HepG2 (cell line): Measurements from ENCODE around the gene MYO18B.

Experiments
- BRF2 ChIP-seq: sonication (generic); formaldehyde crosslinking; IDR thresholded peaks from 2 replicates; pipeline ENCODE4 v1.8.1; 2022; ENCODE audit warnings: mild to moderate bottlenecking, missing genetic modification reagents
- CBFB ChIP-seq: sonication (generic); formaldehyde crosslinking; IDR thresholded peaks from 2 replicates; pipeline ENCODE4 v1.4.0; 2020; ENCODE audit warnings: missing genetic modification reagents
- FOSL2 ChIP-seq: sonication (generic); formaldehyde crosslinking; IDR thresholded peaks from 2 replicates; pipeline ENCODE4 v1.4.0; 2020; ENCODE audit warnings: missing genetic modification reagents
- KLF6 ChIP-seq: IDR thresholded peaks from 2 replicates; pipeline ENCODE4 v1.8.0; 2016; ENCODE audit warnings: missing biosample characterization, missing genetic modification reagents
- NR2C2 ChIP-seq: sonication (generic); formaldehyde crosslinking; IDR thresholded peaks from 2 replicates; pipeline ENCODE4 v1.4.0; 2020; ENCODE audit warnings: missing genetic modification reagents, mild to moderate bottlenecking, moderate library complexity, borderline replicate concordance
- ONECUT2 ChIP-seq: sonication (generic); formaldehyde crosslinking; IDR thresholded peaks from 2 replicates; pipeline ENCODE4 v1.4.0; 2020; ENCODE audit warnings: missing genetic modification reagents
- REL ChIP-seq: sonication (generic); formaldehyde crosslinking; conservative IDR thresholded peaks from 2 replicates; pipeline ENCODE4 v1.8.0; 2022; ENCODE audit warnings: mild to moderate bottlenecking, missing genetic modification reagents, moderate library complexity
- TAF1 ChIP-seq: sonication (generic); formaldehyde crosslinking; IDR thresholded peaks from 2 replicates; pipeline ENCODE4 v1.4.0; 2020; ENCODE audit warnings: missing genetic modification reagents
- TARDBP ChIP-seq: sonication (generic); formaldehyde crosslinking; IDR thresholded peaks from 2 replicates; pipeline ENCODE4 v1.8.0; 2022; ENCODE audit warnings: mild to moderate bottlenecking, missing genetic modification reagents
- ZBTB7A ChIP-seq: sonication (generic); formaldehyde crosslinking; IDR thresholded peaks from 2 replicates; pipeline ENCODE4 v1.8.0; 2022; ENCODE audit warnings: mild to moderate bottlenecking, missing genetic modification reagents
- ZSCAN30 ChIP-seq: sonication (generic); formaldehyde crosslinking; IDR thresholded peaks from 2 replicates; pipeline ENCODE4 v1.5.0; 2020; ENCODE audit warnings: mild to moderate bottlenecking, missing genetic modification reagents
- TF ChIP-seq, protein P1 (sequence below): sonication (generic); formaldehyde crosslinking; IDR thresholded peaks from 2 replicates; pipeline ENCODE4 v1.4.0; 2020; ENCODE audit warnings: missing genetic modification reagents
- TF ChIP-seq, protein P2 (sequence below), 2 experiments: sonication (generic) in 1 of 2; formaldehyde crosslinking in 1 of 2; IDR thresholded peaks; 2 replicates each; pipeline versions ENCODE4 v1.5.1 to v1.6.1; 2011 to 2020; ENCODE audit warnings: borderline replicate concordance in 1 of 2, low read depth in 1 of 2, low read length in 1 of 2, mild to moderate bottlenecking in 1 of 2, missing genetic modification reagents in 1 of 2, moderate library complexity in 1 of 2

DNA sequence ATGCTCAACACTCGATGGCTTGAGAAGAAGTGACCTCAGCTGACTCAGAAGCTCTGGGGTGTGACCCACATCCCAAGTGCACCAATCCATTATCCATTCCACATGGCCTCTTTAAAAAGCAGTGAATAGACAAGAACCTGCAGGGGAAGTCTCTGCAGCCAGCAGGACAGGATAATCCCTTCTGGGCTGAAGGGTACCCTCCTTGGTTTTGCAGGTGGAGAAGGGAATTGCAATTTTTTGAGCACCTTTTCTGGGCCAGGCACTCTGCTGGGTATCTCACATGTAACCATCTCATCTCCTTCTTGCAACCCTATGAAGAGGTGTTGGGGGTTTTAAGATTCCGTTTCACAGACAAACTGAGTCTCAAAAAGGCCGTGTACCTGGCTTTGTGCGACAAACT, 76.6 kb downstream of the MYO18B start:
- TF ChIP-seq TARDBP (CRISPR knock-in tag) = no peak
- TF ChIP-seq ONECUT2 (CRISPR knock-in tag) = no peak
- TF ChIP-seq, protein P1, sequence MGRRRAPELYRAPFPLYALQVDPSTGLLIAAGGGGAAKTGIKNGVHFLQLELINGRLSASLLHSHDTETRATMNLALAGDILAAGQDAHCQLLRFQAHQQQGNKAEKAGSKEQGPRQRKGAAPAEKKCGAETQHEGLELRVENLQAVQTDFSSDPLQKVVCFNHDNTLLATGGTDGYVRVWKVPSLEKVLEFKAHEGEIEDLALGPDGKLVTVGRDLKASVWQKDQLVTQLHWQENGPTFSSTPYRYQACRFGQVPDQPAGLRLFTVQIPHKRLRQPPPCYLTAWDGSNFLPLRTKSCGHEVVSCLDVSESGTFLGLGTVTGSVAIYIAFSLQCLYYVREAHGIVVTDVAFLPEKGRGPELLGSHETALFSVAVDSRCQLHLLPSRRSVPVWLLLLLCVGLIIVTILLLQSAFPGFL (CRISPR knock-in tag) = no peak
- no peak for TF ChIP-seq REL
- no peak for TF ChIP-seq TAF1 (CRISPR knock-in tag)
- TF ChIP-seq ZBTB7A (CRISPR knock-in tag) = no peak
- TF ChIP-seq FOSL2 (CRISPR knock-in tag) = no peak
- no peak for TF ChIP-seq KLF6
- no peak for TF ChIP-seq ZSCAN30 (CRISPR knock-in tag)
- TF ChIP-seq CBFB (CRISPR knock-in tag) = no peak
- TF ChIP-seq, protein P2, sequence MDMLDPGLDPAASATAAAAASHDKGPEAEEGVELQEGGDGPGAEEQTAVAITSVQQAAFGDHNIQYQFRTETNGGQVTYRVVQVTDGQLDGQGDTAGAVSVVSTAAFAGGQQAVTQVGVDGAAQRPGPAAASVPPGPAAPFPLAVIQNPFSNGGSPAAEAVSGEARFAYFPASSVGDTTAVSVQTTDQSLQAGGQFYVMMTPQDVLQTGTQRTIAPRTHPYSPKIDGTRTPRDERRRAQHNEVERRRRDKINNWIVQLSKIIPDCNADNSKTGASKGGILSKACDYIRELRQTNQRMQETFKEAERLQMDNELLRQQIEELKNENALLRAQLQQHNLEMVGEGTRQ (IDR thresholded peaks at IDR 0.05; ENCODE audit: low read depth, low read length) = no peak
- TF ChIP-seq, protein P2 (CRISPR knock-in tag; IDR thresholded peaks at IDR 0.05; ENCODE audit: borderline replicate concordance) = no peak
- no peak for TF ChIP-seq NR2C2
- TF ChIP-seq BRF2 (CRISPR knock-in tag) = no peak
